HG03095 (cell line): ENCODE data around the gene CWC22.
"Not testable (repeated sequence)": the region's sequence is repeated elsewhere in the genome, so short reads cannot be mapped to it uniquely, and the experiment has no call there.

Experiments used
- ATAC-seq: cut with Tn5 transposase; IDR thresholded peaks from one replicate; pipeline ENCODE4 v1.9.1; 2021; ENCODE audit warnings: moderate library complexity; ENCODE audit not compliant: unreplicated experiment

Gene CWC22

GRCh38 chr2:180006781-180007579 lies at the start of gene CWC22:
TSS of gene CWC22 (minus strand) at chr2:180007297. CDS start at chr2:179993341, 13,956 bp downstream.
- peak; percentile 98 for ATAC-seq

GRCh38 chr2:180056367-180057118 lies 49.4 kb upstream of the CWC22 start:
- ATAC-seq, result no peak

- ATAC-seq, result not testable (repeated sequence)
Observed at GRCh38 chr2:180054576-180054975, 47.5 kb upstream of the CWC22 start.

GRCh38 chr2:180050246-180050645 lies 43.1 kb upstream of the CWC22 start:
- no peak for ATAC-seq

GRCh38 chr2:180048251-180048650 lies 41.2 kb upstream of the CWC22 start:
- no peak for ATAC-seq

- no peak for ATAC-seq
Observed at GRCh38 chr2:180046776-180047175, 39.7 kb upstream of the CWC22 start.

GRCh38 chr2:180046202-180046601 lies 39.1 kb upstream of the CWC22 start:
- no peak for ATAC-seq

GRCh38 chr2:180040146-180040925 lies 33.2 kb upstream of the CWC22 start:
- ATAC-seq, result no peak

GRCh38 chr2:180038997-180039396 lies 31.9 kb upstream of the CWC22 start:
- ATAC-seq, result no peak

- no peak for ATAC-seq
Observed at GRCh38 chr2:180033993-180034894, 27.1 kb upstream of the CWC22 start.

- no peak for ATAC-seq
Observed at GRCh38 chr2:180029575-180029974, 22.5 kb upstream of the CWC22 start.

- ATAC-seq, result no peak
Observed at GRCh38 chr2:180021850-180022249, 14.8 kb upstream of the CWC22 start.

- ATAC-seq, result no peak
Observed at GRCh38 chr2:180017784-180018183, 10.7 kb upstream of the CWC22 start.

- ATAC-seq, result no peak
Observed at GRCh38 chr2:180016937-180017336, 9.8 kb upstream of the CWC22 start.

- no peak for ATAC-seq
Observed at GRCh38 chr2:180015951-180016709, 9.0 kb upstream of the CWC22 start.

- ATAC-seq, result no peak
Observed at GRCh38 chr2:180012523-180012922, 5.4 kb upstream of the CWC22 start.

- ATAC-seq, result no peak
Observed at GRCh38 chr2:180010701-180011100, 3.6 kb upstream of the CWC22 start.

- ATAC-seq, result no peak
Observed at GRCh38 chr2:180006231-180006630, 866 bp downstream of the CWC22 start.

GRCh38 chr2:180005465-180005864 lies 1.6 kb downstream of the CWC22 start:
- ATAC-seq, result not testable (repeated sequence)

- ATAC-seq, result no peak
Observed at GRCh38 chr2:180004731-180005130, 2.4 kb downstream of the CWC22 start.
